Measurements from ENCODE around the gene KIF3A.

DNA sequence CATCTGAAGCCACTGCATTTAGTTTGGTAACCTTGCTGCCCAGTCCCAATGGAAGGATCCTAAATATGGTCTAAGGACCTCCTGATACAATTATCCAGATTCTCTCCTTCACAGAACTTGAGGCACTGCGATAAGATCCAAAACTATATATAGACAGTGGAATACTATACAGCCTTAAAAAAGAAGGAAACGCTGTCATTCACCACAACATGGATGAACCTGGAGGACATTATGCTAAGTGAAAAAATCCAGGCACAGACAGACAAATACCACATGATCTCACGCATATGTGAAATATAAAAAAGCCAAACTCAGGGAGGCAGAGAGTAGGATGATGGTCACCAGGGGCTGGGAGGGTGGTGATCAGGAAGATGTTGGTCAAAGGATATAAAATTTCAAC is 66.3 kb downstream of the KIF3A start:
- TF ChIP-seq, protein P1, sequence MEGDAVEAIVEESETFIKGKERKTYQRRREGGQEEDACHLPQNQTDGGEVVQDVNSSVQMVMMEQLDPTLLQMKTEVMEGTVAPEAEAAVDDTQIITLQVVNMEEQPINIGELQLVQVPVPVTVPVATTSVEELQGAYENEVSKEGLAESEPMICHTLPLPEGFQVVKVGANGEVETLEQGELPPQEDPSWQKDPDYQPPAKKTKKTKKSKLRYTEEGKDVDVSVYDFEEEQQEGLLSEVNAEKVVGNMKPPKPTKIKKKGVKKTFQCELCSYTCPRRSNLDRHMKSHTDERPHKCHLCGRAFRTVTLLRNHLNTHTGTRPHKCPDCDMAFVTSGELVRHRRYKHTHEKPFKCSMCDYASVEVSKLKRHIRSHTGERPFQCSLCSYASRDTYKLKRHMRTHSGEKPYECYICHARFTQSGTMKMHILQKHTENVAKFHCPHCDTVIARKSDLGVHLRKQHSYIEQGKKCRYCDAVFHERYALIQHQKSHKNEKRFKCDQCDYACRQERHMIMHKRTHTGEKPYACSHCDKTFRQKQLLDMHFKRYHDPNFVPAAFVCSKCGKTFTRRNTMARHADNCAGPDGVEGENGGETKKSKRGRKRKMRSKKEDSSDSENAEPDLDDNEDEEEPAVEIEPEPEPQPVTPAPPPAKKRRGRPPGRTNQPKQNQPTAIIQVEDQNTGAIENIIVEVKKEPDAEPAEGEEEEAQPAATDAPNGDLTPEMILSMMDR (IDR thresholded peaks at IDR 0.05), result no peak
- no peak for TF ChIP-seq POLR2A (IDR thresholded peaks at IDR 0.05)

Measured in Peyer's patch (tissue), 4 donors.